Panc1 (cell line): ENCODE measurements around the gene COL4A1.

Source experiments
- POLR2AphosphoS5 ChIP-seq: IDR thresholded peaks from 2 replicates; pipeline ENCODE4 v1.6.1; 2012; ENCODE audit warnings: mild to moderate bottlenecking, low read depth, low read length, moderate library complexity
- TCF7L2 ChIP-seq: IDR thresholded peaks from 2 replicates; pipeline ENCODE4 v1.6.1; 2011; ENCODE audit warnings: mild to moderate bottlenecking, low read depth, low read length, inconsistent platforms
- TF ChIP-seq, protein P1 (sequence below): fragments of 450-650 bp; IDR thresholded peaks from 2 replicates; pipeline ENCODE4 v1.5.1; 2017; ENCODE audit warnings: mild to moderate bottlenecking
- TF ChIP-seq, protein P2 (sequence below), 2 experiments: IDR thresholded peaks; 2 replicates each; pipeline ENCODE4 v1.6.1; 2011 to 2012; ENCODE audit warnings: low read depth in 2 of 2, control low read depth in 1 of 2, low read length in 1 of 2, mild to moderate bottlenecking in 1 of 2, moderate library complexity in 1 of 2; ENCODE audit not compliant: insufficient read depth in 1 of 2

DNA sequence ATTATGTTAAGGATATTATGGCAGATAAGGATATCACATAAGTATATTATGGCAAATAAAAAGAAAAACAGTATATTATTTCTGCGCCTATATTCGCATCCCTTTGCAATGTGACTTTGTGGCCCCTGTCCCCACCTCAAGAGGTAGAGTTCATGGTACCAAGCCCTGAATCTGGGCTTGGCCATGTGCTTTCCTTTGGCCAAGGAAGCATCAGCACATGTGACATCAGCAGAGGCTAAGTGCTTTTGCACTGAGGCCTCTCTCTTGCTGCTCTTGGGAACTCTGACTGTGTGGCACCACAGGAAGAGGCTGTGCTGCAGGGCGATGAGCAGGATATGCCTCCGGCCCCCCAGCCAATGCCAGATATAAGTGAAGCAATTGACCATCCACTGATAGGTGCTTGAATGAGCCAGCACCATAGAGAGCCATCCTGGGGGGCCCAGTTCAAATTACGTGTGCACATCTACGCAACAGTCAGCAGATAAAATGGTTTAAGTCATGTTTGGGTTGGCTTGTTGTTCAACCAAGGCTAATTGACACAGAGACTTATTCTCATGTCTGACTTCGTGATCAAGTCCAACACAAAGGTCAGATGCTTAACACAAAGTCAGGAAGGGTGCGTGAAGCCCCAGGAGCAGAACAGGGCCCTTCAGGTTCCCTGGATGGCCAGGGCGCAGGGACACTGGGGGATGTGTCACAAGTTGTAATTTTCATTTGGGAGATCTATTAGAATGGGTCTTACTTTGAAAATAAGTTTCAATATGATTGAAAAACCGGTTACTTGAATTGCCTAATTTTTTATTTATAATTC, 173.3 kb downstream of the COL4A1 start:
- TF ChIP-seq, protein P1, sequence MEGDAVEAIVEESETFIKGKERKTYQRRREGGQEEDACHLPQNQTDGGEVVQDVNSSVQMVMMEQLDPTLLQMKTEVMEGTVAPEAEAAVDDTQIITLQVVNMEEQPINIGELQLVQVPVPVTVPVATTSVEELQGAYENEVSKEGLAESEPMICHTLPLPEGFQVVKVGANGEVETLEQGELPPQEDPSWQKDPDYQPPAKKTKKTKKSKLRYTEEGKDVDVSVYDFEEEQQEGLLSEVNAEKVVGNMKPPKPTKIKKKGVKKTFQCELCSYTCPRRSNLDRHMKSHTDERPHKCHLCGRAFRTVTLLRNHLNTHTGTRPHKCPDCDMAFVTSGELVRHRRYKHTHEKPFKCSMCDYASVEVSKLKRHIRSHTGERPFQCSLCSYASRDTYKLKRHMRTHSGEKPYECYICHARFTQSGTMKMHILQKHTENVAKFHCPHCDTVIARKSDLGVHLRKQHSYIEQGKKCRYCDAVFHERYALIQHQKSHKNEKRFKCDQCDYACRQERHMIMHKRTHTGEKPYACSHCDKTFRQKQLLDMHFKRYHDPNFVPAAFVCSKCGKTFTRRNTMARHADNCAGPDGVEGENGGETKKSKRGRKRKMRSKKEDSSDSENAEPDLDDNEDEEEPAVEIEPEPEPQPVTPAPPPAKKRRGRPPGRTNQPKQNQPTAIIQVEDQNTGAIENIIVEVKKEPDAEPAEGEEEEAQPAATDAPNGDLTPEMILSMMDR: no peak
- TF ChIP-seq, protein P2, sequence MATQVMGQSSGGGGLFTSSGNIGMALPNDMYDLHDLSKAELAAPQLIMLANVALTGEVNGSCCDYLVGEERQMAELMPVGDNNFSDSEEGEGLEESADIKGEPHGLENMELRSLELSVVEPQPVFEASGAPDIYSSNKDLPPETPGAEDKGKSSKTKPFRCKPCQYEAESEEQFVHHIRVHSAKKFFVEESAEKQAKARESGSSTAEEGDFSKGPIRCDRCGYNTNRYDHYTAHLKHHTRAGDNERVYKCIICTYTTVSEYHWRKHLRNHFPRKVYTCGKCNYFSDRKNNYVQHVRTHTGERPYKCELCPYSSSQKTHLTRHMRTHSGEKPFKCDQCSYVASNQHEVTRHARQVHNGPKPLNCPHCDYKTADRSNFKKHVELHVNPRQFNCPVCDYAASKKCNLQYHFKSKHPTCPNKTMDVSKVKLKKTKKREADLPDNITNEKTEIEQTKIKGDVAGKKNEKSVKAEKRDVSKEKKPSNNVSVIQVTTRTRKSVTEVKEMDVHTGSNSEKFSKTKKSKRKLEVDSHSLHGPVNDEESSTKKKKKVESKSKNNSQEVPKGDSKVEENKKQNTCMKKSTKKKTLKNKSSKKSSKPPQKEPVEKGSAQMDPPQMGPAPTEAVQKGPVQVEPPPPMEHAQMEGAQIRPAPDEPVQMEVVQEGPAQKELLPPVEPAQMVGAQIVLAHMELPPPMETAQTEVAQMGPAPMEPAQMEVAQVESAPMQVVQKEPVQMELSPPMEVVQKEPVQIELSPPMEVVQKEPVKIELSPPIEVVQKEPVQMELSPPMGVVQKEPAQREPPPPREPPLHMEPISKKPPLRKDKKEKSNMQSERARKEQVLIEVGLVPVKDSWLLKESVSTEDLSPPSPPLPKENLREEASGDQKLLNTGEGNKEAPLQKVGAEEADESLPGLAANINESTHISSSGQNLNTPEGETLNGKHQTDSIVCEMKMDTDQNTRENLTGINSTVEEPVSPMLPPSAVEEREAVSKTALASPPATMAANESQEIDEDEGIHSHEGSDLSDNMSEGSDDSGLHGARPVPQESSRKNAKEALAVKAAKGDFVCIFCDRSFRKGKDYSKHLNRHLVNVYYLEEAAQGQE (IDR thresholded peaks at IDR 0.05; ENCODE audit: insufficient read depth in 1 of 2, low read depth in 2 of 2, low read length in 1 of 2): no peak
- TF ChIP-seq POLR2AphosphoS5 (no peak), TCF7L2 (no peak)
